ENCODE measurements around the gene ERP44.

DNA sequence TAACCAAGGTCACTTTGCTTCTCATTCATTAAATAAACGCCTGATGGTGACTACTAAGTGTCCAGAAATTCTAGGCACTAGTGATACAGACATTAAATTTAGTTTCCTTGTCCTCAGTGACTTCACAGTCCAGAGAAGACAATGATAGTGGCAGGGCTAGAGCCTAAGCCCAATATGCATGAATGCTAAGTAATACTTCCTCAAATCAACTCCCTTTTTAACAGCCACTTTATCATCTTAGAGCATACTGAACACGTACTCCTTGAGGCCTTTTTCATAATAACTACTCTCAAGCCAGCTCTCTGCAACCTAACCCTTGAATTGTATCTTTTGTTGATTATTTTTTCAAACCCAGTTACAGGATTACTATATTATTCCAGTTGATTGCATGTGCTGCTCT, 118.2 kb downstream of the ERP44 start:
- TF ChIP-seq, protein P1, sequence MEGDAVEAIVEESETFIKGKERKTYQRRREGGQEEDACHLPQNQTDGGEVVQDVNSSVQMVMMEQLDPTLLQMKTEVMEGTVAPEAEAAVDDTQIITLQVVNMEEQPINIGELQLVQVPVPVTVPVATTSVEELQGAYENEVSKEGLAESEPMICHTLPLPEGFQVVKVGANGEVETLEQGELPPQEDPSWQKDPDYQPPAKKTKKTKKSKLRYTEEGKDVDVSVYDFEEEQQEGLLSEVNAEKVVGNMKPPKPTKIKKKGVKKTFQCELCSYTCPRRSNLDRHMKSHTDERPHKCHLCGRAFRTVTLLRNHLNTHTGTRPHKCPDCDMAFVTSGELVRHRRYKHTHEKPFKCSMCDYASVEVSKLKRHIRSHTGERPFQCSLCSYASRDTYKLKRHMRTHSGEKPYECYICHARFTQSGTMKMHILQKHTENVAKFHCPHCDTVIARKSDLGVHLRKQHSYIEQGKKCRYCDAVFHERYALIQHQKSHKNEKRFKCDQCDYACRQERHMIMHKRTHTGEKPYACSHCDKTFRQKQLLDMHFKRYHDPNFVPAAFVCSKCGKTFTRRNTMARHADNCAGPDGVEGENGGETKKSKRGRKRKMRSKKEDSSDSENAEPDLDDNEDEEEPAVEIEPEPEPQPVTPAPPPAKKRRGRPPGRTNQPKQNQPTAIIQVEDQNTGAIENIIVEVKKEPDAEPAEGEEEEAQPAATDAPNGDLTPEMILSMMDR (IDR thresholded peaks at IDR 0.05; ENCODE audit: low read depth, low read length): no peak
- no peak for TF ChIP-seq POLR2A (IDR thresholded peaks at IDR 0.05; ENCODE audit: extremely low read depth, insufficient read length)
